HG03354 (cell line): ENCODE measurements around the gene LANCL2.
"Not testable (repeated sequence)": the region's sequence is repeated elsewhere in the genome, so short reads cannot be mapped to it uniquely, and the experiment has no call there.

Source experiments
- ATAC-seq: cut with Tn5 transposase; IDR thresholded peaks from one replicate; pipeline ENCODE4 v1.9.1; 2021; ENCODE audit warnings: mild to moderate bottlenecking; ENCODE audit not compliant: unreplicated experiment, poor library complexity, severe bottlenecking

The LANCL2 gene

GRCh38 chr7:55396233-55396785 is 31.2 kb downstream of the LANCL2 start:
- no peak for ATAC-seq

DNA sequence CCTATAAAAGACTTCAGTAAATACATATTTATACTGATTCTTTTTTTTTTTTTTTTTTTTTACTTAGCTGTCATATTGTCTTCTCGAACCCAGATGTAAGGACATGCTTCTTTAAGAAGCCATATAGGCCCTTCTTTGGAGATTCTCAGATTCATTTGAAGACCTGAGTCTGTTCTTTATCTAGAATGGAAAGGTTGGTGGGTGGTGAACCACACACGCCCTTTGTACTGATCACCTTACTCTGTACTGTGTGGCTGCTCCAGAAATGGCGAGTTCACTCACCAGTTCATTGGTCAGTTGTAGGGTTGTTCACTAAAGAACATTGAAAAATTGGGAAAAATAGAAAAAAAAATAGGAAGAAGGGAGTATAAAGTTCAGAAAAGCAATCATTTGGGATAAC is 32.5 kb downstream of the LANCL2 start:
- no peak for ATAC-seq

- no peak for ATAC-seq
Observed at GRCh38 chr7:55400191-55400590, 35.1 kb downstream of the LANCL2 start.

GRCh38 chr7:55402506-55402905 is 37.4 kb downstream of the LANCL2 start:
- ATAC-seq: not testable (repeated sequence)

GRCh38 chr7:55405856-55406541 is 40.9 kb downstream of the LANCL2 start:
- no peak for ATAC-seq

DNA sequence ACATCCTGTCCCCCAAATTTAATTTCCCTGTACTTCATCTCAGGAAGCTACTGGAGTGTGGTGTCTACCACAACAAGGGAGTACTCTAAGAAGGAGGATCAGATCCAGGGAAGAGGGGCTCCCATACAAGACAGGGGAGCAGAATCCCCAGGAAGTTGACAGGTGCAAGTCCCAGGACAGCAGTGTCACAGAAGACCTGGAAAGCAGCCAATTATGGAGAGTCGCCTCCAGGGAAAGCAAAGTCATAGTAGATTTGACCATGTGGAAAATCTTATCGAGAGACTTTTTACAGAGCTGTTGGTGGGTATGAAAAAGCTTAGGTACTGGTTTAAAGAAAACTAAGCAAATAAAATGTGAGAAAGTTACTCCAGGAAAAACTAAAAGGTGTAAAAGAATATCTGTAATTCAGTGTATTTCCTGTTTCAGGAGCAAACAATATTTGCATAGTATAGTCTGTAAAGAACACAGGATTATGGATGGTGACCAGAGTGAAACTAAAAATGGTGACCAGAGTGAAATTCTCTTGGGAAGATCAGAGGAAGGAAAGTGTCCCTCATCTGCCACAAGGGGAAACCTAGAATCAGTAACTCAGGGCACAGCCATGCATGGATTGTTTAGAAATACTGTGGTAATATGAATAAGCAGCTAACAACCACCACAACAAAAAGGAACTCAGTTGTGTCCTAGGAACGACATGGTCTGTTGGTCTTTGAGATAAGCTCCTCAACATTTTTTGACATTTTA is 44.5 kb downstream of the LANCL2 start:
- ATAC-seq: peak; percentile 68

- ATAC-seq: no peak
Observed at GRCh38 chr7:55410667-55411239, 45.6 kb downstream of the LANCL2 start.

DNA sequence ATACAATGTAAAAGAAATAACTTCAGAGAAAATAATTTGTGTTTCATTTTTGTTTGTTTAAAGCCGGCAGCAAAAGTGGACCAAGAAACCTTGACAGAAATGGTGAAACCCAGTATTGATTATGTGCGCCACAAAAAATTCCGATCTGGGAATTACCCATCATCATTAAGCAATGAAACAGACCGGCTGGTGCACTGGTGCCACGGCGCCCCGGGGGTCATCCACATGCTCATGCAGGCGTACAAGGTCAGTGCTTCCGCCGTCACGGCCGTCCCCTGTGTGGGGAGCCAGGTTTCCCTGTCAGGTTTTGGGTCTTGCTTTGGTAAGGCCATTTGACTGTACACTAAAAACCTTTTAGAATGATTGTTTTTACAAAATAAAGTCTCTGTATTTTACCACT is 46.7 kb downstream of the LANCL2 start:
- no peak for ATAC-seq

GRCh38 chr7:55413442-55413841 is 48.3 kb downstream of the LANCL2 start:
- ATAC-seq: no peak

GRCh38 chr7:55415173-55415778 is 50.1 kb downstream of the LANCL2 start:
- peak; percentile 96 for ATAC-seq

- not testable (repeated sequence) for ATAC-seq
Observed at GRCh38 chr7:55417456-55417855, 52.3 kb downstream of the LANCL2 start.

GRCh38 chr7:55420530-55420929 is 55.4 kb downstream of the LANCL2 start:
- no peak for ATAC-seq

- ATAC-seq: no peak
Observed at GRCh38 chr7:55423277-55423711, 58.2 kb downstream of the LANCL2 start.

DNA sequence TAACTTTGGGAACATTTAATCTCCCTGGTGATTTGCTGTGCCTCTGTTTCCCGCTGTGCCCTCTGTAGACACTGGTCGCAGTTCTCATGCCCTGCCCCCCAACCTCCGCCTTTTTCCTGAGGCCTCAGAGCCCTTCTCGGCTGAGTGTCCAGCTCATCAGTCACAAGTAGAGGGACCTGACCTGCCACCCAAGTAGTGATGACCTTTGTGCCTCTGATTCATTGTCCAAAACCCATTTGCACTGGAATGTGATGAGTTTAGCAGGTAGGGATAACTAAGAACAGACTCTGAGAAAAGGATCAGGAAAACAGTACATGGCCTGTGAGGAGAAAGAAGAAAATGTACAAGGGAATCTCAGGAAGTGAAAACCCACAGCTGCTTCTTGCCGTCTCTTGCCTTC is 58.8 kb downstream of the LANCL2 start:
- ATAC-seq: no peak

DNA sequence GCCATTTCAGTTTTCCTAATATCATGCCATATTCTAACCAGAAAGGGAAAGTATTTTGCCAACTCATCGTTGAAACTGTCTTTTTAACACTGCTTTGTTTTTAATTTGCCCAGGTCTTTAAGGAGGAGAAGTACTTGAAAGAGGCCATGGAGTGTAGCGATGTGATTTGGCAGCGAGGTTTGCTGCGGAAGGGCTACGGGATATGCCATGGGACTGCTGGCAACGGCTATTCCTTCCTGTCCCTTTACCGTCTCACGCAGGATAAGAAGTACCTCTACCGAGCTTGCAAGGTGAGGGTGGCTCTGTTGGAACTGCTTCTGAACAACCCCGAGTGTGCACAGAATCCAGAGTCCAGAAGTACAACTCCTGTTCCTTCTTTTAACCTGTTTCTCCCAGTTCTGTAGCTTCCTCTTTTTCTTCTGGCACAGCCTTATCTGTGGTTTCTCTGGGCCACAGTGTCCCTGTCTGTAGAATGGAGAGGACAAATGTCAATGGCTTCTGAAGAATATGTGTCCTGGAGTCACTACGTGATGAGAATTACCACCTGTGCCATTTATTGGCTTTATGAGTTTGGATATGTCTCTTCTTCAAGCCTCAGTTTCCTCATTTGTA is 60.1 kb downstream of the LANCL2 start:
- ATAC-seq: no peak

GRCh38 chr7:55426676-55427075 is 61.5 kb downstream of the LANCL2 start:
- no peak for ATAC-seq

- ATAC-seq: no peak
Observed at GRCh38 chr7:55427342-55427741, 62.2 kb downstream of the LANCL2 start.

DNA sequence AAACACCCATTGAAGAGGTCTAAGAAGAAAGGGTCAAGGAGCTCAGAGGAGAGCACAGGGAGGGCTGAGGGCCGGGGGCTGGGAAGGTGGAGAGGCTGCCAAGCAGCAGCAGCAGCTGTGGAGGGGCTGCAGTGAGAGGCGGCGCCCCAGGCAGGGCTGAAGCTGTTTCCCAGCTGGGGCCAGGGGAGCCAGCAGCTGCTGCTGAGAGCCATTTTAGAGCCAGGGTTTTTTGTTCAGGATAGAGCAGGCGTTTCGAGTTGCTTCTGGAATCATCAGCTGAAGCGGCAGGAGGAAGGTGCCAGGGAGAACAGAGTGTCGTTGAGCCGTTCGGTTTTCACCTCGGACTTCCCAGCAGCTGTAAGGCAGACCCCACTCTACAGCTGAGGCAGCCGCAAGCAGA is 62.7 kb downstream of the LANCL2 start:
- ATAC-seq: no peak

DNA sequence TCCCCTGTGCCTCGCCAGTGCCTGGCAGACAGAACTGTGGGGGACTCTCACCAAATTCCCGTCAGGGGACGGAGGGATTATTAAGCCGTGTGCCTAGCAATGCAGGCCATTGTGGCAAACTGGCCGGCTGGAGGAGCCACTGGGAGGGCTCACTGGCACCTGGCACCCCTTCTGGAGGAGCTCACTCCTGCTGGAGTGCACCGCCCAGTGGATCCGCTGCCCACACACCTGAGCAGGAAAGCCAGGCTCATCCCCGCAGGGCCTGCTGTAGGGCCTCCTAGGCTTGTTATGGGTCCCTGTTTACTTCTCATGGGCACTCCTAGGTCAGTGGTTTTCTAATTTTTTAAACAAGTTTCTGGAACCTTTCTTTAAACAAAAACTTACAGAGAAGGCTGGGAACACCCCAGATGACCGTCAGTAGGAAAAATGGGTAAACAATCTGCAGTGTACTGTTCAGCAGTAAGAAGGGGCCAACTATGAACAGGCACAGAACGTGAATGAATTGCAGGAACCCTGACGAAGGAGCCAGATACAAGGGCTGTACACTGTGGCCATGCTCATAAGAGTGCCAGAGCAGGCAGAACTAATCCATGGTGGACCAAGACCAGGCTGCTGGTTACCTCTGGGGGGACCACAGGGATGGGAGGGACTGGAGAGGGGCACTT is 64.8 kb downstream of the LANCL2 start:
- no peak for ATAC-seq
